M059J (cell line): ENCODE results near the gene VWA2. TPM values are rescaled to one million over a fixed set of nuclear protein-coding genes. Genes with fewer than 3 reads are reported as not detected.

Source experiments
- DNase-seq: peaks from one replicate; pipeline ENCODE4 v3.0.0-alpha.2; 2012; ENCODE audit warnings: low read depth
- total RNA-seq: library from RNA; depleted of rRNA; stranded (reverse); fragments of >200 nt; shearing (Covaris generic); gene quantifications from 2 replicates; pipeline ENCODE4 v1.2.3, GENCODE V29; 2014; rRNA removed

Gene VWA2, protein sequence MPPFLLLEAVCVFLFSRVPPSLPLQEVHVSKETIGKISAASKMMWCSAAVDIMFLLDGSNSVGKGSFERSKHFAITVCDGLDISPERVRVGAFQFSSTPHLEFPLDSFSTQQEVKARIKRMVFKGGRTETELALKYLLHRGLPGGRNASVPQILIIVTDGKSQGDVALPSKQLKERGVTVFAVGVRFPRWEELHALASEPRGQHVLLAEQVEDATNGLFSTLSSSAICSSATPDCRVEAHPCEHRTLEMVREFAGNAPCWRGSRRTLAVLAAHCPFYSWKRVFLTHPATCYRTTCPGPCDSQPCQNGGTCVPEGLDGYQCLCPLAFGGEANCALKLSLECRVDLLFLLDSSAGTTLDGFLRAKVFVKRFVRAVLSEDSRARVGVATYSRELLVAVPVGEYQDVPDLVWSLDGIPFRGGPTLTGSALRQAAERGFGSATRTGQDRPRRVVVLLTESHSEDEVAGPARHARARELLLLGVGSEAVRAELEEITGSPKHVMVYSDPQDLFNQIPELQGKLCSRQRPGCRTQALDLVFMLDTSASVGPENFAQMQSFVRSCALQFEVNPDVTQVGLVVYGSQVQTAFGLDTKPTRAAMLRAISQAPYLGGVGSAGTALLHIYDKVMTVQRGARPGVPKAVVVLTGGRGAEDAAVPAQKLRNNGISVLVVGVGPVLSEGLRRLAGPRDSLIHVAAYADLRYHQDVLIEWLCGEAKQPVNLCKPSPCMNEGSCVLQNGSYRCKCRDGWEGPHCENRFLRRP
- not detected in 2 replicates for total RNA-seq

DNA sequence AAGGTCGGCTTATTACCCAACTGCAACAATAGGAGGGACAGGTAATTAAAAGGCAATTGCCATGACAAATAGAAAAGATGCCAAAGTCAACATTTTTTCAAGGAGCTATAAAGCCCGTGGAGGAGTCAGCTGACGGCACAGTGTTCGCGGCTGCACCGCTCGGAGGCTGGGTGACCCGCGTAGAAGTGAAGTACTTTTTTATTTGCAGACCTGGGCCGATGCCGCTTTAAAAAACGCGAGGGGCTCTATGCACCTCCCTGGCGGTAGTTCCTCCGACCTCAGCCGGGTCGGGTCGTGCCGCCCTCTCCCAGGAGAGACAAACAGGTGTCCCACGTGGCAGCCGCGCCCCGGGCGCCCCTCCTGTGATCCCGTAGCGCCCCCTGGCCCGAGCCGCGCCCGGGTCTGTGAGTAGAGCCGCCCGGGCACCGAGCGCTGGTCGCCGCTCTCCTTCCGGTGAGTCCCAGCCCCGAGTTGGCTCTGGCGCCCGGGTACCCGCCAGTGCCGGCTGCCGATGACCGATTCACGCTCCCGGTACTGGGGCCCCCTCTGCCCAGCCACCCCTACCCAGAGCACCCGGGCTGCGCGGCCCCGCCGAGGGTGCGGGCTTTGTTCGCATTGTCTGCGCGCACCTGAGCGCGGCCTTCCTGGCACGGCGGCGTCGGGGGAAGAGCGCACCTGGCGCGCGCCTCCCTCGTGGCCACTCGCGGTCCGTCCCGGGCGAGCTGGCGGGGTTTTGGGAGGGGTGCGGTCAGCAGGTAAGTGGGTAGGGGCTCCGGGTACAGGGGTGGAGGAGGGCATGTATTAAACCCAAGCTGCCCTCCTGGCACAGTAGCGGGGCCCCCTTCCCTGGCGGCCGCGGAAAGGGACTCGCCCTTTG is at the start of gene VWA2:
Gene VWA2 (plus strand): TSS at position 138 of the 877 bp plus-strand sequence. CDS start 9,460 bp downstream, outside the sequence.
- no peak for DNase-seq

- DNase-seq, result no peak
Measured at GRCh38 chr10:114189700-114190099, 49.4 kb upstream of the VWA2 start.

GRCh38 chr10:114195079-114195478 is 44.0 kb upstream of the VWA2 start:
- peak; percentile 46 for DNase-seq

DNA sequence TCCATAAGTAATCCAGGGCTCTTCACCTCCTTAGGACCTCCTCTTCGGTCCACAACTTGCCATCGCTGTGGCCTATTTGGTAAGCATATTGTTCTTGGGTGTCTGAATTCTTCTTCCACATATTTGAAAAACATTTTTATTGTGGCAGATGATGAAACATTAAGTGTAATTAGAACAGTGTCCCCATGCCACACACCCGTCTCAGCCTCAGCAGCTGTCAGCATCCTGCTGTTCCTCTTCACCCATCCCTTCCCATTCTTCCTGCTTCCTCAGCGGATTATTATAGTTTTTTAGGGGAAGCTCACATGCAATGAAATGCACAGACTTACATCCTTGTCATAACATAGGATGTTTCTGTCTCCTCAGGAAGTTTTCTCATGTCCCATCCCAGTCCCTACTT is 39.8 kb upstream of the VWA2 start:
- DNase-seq, result no peak

DNA sequence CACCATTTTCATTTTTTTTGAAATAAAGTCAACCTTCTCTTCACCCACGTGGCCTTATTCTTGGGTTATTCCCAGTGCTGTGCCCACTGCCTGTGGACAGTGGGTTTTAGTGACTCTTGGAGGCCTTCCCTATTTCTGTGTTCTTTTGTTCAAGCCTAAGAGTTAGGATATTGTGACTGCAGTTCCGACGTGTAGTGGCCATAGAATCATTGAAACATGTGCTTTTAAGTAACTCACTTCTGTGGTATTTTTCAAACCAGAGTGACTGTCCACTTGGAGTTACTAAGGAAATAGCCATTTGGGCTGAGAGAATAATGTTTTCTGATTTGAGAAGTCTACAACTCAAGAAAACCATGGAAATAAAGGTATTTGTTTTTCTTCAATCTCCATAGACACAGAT is 36.2 kb upstream of the VWA2 start:
- DNase-seq, result no peak

GRCh38 chr10:114206902-114207301 is 32.2 kb upstream of the VWA2 start:
- no peak for DNase-seq

GRCh38 chr10:114207349-114207748 is 31.7 kb upstream of the VWA2 start:
- no peak for DNase-seq

DNA sequence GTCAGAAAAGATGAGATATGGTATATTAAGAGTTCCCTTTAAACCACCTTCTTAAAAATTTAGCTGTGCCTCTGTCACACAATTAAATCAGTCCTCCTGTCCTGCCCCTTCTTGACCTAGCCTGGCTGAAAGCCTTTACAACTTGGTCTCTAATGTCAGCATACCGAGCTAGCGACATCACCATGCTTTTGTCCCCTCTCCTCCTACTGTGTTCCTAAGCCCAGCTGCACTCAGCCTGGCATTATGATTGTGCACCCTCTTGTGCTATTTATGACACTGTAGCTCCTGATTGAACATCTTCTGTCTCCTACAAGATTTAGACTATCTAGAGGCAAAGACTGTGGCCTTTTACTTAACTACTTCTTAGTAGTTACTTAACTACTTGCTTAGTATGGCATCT is 30.7 kb upstream of the VWA2 start:
- peak; percentile 13 for DNase-seq

DNA sequence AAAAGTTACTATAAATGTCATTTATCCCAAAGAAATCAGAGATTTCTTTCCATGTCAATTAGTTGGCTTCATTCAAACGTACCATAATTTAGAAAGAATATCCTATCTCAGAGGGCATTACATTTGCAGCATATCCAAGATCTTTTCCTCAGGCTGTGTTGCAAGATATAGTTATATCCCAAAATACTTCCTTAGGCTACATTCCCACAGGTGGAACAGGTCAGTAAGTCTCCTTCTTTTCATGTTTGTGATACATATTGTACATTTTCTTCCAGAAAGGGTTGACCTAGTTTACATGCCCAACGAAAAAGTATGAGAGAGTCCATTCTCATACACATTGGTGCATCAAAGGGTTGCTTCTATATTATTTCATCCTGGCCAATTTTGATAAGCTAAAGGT is 26.9 kb upstream of the VWA2 start:
- DNase-seq, result no peak

GRCh38 chr10:114215033-114215432 is 24.0 kb upstream of the VWA2 start:
- no peak for DNase-seq

DNA sequence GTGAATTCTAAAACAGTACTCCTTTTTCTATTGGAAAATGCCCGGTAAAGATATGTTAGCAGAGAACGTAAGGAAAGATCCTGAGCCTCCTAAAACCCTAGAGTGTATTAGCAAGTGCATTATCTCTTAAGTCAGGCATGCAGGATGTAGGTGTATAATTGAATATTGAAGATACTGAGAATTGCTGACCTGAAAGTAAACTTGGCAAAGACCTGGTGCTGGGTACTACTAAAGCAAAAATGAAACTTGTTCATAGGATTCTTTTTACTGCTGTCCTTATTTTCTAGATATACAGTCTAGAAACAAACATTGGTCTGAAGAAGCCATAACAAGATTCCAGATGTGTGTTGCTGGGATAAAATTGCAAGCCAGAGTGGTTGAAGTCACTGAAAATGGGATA is 18.8 kb upstream of the VWA2 start:
- DNase-seq, result no peak

DNA sequence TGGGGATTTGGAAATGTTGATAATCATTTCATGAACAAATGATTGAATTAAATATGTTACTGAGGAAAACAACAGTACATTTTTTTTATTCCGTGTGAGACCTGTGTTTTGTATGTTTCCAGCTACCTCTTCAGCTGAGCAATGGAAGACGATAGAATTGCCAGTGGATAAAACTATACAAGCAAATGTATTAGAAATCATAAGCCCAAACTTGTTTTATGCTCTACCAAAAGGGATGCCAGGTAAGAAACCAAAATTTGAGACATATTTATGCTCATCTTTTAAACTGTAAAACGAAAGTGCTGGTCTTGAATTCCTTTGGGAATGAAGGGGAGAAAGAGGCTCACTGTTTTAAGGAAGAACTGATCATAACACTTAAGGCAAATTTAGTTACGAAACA is 17.8 kb upstream of the VWA2 start:
- no peak for DNase-seq

DNA sequence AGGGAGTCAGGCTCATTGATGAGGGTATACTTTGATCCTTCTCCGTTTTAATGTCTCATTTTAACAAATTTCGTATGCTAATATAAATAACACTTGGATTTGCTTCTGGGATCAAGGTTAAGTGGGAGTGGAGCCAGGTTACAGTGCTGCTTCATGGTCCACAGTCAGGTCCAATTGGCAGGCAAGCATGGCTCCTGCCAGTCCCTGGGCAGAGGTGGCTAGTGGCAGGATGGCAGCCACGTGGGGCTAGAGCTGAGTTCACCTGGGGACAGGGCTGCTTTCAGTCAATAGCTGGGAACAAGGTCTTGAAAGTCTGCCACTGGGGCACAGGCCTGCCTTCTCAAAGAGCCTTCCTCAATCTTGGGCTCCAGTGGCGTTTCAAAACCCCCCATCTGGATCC is 16.0 kb upstream of the VWA2 start:
- DNase-seq, result no peak

DNA sequence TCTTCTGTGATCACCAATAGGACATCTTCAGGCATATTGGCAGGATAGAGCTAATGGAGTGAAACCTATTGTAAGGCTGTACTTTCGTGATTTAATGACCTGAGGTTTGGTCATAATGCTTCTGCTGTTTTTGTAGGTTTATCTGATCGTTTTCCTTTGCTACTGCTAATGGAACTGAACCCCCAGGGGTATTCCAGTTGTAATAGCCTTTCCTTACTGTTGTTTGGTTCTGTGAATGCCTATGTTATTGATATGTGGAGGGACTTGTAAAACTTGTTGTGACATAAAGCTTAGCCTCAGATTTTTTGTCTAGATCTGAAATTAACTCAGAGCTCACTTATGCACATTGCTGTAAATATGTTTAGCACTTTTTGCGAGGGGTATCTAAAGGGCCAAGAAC is 10.9 kb upstream of the VWA2 start:
- no peak for DNase-seq

DNA sequence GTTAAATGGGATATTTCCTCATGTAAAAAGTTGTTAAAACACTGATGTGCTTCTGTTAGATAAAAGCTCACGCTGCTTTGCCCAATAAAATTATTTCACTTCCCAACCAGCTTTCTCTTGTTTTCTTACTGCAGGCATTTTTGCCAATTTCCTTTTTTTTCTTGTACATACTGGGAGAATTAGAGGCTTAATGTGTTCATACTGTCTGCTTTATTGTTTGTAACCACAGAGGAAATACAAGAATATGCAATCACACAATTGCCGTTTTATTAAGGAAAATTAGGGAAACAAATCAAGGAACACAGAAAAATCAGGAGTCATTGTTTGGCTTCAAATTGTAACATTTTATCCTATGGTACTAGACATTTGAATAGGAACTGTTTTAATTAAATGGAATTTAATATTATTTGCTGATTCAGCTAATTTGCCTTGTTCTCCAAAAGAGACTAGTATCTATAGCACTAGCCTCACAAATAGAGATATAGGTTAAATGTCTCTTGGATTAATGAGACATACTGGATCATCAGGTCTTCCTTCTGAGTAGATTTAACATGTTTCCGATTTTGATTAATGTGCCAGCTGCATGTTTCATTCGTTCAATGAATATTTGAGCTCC is 6.4 kb upstream of the VWA2 start:
- no peak for DNase-seq

DNA sequence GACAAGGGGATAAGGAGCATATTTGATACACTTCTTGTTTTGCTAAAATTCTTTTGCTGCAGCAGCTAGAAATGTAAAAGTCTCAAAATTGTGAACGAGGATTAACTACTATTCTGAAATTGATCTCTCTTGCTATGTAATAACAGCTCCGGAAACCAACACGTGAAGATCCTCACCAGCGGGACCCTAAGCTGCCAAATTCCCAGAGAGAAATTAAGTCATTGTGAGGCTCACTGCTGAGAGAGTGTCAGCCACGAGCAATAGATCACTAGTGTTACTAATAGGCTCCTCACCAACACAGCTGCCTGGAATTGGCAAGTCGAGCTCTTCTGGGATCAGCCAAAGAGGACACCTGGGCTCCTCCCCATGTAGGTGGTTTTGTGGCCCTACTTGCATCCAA is 5.6 kb upstream of the VWA2 start:
- no peak for DNase-seq

- DNase-seq, result no peak
Measured at GRCh38 chr10:114234132-114234531, 4.9 kb upstream of the VWA2 start.

DNA sequence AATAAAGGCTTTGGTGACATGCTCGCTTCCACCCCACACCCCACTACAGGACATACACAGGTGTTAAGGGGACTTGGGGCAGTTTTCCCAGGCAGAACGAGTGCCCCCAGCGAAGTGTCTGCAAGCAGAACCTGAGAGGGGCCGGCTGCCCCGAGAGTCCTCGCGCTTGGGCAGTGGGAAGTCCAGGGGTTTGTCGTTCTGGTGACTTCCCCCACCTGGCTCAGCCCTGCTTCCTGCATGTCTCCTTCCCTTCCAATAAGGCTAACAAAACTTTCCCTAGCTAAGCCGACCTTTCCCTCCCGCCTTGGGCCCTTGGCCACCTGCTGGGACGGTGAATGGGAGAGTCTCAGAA is 916 bp downstream of the VWA2 start:
- no peak for DNase-seq

DNA sequence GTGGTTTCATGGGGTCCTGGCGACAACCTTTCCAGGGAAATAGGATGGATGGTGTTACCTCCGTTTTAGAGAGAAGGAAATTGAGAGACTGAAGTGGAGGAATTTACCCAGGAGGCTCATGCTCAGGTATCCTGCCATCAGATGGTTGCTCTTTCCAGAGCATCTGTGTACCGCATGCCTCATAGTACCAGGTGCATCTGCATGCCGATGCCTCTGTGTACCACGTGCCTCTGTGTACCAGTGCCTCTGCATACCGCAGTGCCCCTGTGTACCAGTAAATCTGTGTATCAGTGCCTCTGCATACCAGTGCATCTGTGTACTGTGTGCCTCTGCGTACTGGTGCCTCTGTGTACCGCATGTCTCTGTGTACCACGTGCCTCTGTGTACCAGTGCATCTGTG is 3.2 kb downstream of the VWA2 start:
- no peak for DNase-seq

- no peak for DNase-seq
Measured at GRCh38 chr10:114243661-114244060, 4.6 kb downstream of the VWA2 start.

DNA sequence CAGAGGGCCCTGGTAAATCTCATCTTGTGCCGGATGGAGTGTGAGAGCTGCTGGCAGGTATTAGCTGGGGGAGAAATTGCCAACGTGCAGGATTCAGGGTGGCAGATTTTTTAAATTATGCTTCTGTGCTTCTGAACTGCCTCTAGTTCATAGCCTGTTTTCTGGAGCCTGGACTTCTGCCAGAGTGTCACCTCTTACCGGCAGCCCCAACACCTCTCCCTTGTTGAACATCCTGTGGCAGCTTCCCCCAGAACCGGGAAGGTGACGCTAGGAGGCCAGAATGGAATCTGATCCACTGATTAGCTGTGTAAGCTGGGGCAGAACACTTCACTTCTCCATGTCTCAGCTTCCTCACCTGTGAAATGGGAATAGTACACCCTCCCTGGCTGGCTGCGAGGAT is 5.1 kb downstream of the VWA2 start:
- no peak for DNase-seq
